Gastrocnemius medialis (tissue), 4 donors: ENCODE measurements around the gene MSLN.

ENCODE experiments used
- POLR2A ChIP-seq, 2 donors: fragments of 450-650 bp; IDR thresholded peaks; one replicate each; pipeline ENCODE4 v1.6.1; 2017; ENCODE audit warnings: antibody characterized with exemption in 2 of 2, mild to moderate bottlenecking in 2 of 2, moderate library complexity in 2 of 2
- TF ChIP-seq, protein P1 (sequence below), 5 experiments: fragments of 450-650 bp in 3 of 5; fragments of 200-600 bp in 2 of 5; sonication (generic) in 2 of 5; IDR thresholded peaks in 4 of 5; conservative IDR thresholded peaks in 1 of 5; 1 replicate in 4 of 5; 2 replicates in 1 of 5; pipeline ENCODE4 v1.5.1; 2016 to 2019; ENCODE audit warnings: antibody characterized with exemption in 5 of 5, mild to moderate bottlenecking in 3 of 5, moderate library complexity in 3 of 5

- TF ChIP-seq, protein P1, sequence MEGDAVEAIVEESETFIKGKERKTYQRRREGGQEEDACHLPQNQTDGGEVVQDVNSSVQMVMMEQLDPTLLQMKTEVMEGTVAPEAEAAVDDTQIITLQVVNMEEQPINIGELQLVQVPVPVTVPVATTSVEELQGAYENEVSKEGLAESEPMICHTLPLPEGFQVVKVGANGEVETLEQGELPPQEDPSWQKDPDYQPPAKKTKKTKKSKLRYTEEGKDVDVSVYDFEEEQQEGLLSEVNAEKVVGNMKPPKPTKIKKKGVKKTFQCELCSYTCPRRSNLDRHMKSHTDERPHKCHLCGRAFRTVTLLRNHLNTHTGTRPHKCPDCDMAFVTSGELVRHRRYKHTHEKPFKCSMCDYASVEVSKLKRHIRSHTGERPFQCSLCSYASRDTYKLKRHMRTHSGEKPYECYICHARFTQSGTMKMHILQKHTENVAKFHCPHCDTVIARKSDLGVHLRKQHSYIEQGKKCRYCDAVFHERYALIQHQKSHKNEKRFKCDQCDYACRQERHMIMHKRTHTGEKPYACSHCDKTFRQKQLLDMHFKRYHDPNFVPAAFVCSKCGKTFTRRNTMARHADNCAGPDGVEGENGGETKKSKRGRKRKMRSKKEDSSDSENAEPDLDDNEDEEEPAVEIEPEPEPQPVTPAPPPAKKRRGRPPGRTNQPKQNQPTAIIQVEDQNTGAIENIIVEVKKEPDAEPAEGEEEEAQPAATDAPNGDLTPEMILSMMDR (IDR thresholded peaks at IDR 0.05 in 4 of 5, conservative IDR thresholded peaks at IDR 0.05 in 1 of 5), result no peak
- TF ChIP-seq POLR2A (IDR thresholded peaks at IDR 0.05), result no peak
Observed at GRCh38 chr16:804193-805048, 43.9 kb downstream of the MSLN start.
